Activated CD4-positive, alpha-beta T cell treated with anti-CD3 and anti-CD28 coated beads, Interleukin-2, amount 10 ng/mL, durations not matched to agents 7 days and 5 days (primary cell): ENCODE measurements around the gene OSTF1. TPM values are rescaled to one million over a fixed set of nuclear protein-coding genes. Genes with fewer than 3 reads are reported as not detected.

ENCODE experiments used
- CTCF ChIA-PET: fragments of 350-600 bp; sonication (Branson Sonifier 250); formaldehyde crosslinking; loops from one replicate; lab custom pipeline; 2021; ENCODE audit warnings: antibody characterized with exemption; lab: Charles Lee
- POLR2A ChIA-PET: fragments of 350-600 bp; sonication (Branson Sonifier 250); formaldehyde crosslinking; loops from one replicate; lab custom pipeline; 2021; ENCODE audit warnings: antibody characterized with exemption; lab: Charles Lee
- DNase-seq: peaks from one replicate; pipeline ENCODE4 v3.0.0-alpha.2; 2020
- H3K27ac Mint-ChIP-seq: one replicate; pipeline ENCODE4 v1.8.0; 2021; ENCODE audit warnings: mild to moderate bottlenecking, moderate library complexity, mixed read lengths
- H3K27me3 Mint-ChIP-seq: one replicate; pipeline ENCODE4 v1.8.0; 2021; ENCODE audit warnings: mixed read lengths
- H3K36me3 Mint-ChIP-seq: one replicate; pipeline ENCODE4 v1.8.0; 2021; ENCODE audit warnings: low read depth, mixed read lengths
- H3K4me1 Mint-ChIP-seq: one replicate; pipeline ENCODE4 v1.8.0; 2021; ENCODE audit warnings: mixed read lengths
- H3K4me3 Mint-ChIP-seq: one replicate; pipeline ENCODE4 v1.8.0; 2021; ENCODE audit warnings: mild to moderate bottlenecking, moderate library complexity, mixed read lengths
- H3K9me3 Mint-ChIP-seq: one replicate; pipeline ENCODE4 v1.8.0; 2021; ENCODE audit warnings: mixed read lengths
- total RNA-seq, 2 experiments: library from RNA; stranded (reverse); gene quantifications; one replicate each; pipeline ENCODE4 v1.2.3, GENCODE V29; 2021

Gene OSTF1, protein sequence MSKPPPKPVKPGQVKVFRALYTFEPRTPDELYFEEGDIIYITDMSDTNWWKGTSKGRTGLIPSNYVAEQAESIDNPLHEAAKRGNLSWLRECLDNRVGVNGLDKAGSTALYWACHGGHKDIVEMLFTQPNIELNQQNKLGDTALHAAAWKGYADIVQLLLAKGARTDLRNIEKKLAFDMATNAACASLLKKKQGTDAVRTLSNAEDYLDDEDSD
- 100 to 1,000 TPM; 117 to 139 TPM for total RNA-seq

DNA sequence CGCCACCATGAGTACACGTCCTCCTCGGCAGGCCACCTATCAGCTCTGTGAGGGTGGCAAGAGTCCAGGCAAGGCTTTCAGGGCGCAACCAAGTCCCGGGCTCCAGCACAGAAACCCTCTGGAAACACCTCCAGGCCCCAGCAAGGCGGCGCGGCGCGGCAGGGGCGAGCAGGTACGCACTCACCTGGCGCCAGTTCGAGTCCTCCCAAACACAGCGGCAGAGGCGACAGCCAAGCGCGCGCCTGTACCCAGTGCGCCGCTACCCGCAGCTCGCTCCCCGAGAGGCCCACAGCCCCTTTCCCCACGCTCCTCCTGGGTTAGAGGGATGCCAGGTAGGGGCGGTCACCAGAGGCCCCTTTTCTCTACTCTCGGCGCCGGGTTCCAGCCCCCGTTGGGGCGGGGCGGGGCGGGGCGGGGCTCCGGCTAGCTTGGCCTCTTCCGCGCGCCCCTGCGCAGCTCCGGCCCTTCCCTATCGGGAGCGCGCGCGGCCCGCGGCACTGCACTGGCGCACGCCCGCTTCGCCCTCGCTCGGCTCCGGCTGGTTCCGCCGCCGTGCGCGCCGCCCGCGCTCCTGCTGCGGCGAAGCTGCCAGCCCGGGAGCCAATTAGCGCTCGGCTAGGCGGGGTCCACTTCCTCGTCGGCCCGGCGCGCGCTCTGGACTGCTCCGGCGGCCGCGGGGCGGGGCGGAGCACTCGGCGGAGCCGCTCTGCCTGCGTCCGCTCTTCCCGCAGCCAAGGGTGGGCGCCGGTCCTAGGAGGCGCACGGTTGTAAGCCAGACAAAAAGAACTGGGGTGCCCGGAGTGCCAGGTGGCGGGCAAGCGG is at the start of gene OSTF1, which contains the start of gene NMRK1:
OSTF1 (plus strand) TSS at position 691 of the 822 bp plus-strand sequence. CDS start 179 bp downstream, outside the sequence.
NMRK1 (minus strand) TSS at position 332 of the 822 bp plus-strand sequence. CDS start 5,040 bp downstream, outside the sequence.
- ChIA-PET CTCF (interaction anchor here (0.6 to 1.4 kb wide), 7 partner anchors 10 to 1228 kb away, joined by 3 to 4 read pairs (median 3); no protein-coding TSS in a partner anchor), POLR2A (interaction anchor here (1.0 to 1.6 kb wide), 4 partner anchors 60 to 320 kb away, joined by 3 to 13 read pairs (median 8); partner anchors contain the start of gene CARNMT1)
- Mint-ChIP-seq H3K27me3 (no peaks in the 10 kb centered on the region), H3K36me3 (peaks cover 45% of the 10 kb centered on the region), H3K27ac (peak within 1 kb of the TSS; percentile 96), H3K4me3 (peak within 1 kb of the TSS; percentile 98), H3K9me3 (no peaks in the 10 kb centered on the region), H3K4me1 (peaks cover 63% of the 10 kb centered on the region)
- DNase-seq: peak; percentile 92

DNA sequence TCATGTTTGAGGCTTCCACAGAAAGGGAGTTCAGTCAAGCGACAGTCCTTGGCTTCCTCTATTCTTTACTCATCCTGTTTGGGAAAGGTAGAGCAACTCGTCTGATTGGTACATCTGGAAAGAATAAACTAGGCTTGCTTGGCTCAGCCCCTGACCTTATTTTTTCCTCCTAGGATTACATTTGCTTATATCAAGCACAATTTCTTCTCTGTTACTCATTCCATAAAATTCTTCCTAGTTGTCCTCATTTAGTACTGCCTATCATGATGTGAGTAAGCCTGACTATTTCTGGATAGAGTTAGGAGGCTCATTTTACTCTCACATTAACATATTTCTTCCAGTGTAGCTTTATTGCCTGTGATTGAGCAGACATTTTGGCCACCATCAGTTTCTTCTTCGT is 49.3 kb upstream of the OSTF1 start:
- Mint-ChIP-seq H3K9me3 (no peaks in the 10 kb centered on the region), H3K27me3 (peaks cover 2% of the 10 kb centered on the region), H3K4me1 (no peaks in the 10 kb centered on the region), H3K4me3 (no peak overlapping the region), H3K36me3 (no peaks in the 10 kb centered on the region), H3K27ac (no peak overlapping the region)
- ChIA-PET CTCF (interaction anchor here (1.2 kb wide), 1 partner anchor 27 kb away, joined by 3 read pairs; no protein-coding TSS in a partner anchor), POLR2A (no interaction called here)
- no peak for DNase-seq

DNA sequence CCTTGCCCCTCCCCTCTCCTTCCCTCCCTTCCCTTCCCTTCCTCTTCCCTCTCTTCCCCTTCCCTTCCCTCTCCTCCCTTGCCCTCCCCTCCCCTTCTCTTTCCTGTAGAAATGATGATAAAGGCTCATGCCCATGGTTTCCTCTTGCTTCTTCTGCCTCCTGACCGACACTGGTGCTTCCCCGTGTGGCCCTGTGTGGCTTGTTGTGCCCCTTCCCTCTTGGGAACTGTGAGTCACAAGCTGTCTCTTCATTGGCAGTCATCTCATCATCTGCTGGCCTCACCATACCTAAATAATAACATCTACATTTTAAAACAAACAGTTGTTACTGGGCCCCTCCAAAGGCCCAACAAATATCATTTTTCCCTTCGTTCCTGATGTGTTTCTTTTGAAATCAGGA is 48.5 kb upstream of the OSTF1 start:
- ChIA-PET POLR2A (interaction anchor here (0.7 kb wide), 1 partner anchor 11 kb away, joined by 3 read pairs; no protein-coding TSS in a partner anchor), CTCF (no interaction called here)
- no peak for DNase-seq
- Mint-ChIP-seq H3K4me1 (no peaks in the 10 kb centered on the region), H3K36me3 (no peaks in the 10 kb centered on the region), H3K9me3 (no peaks in the 10 kb centered on the region), H3K27me3 (peaks cover under 1% of the 10 kb centered on the region), H3K4me3 (no peak overlapping the region), H3K27ac (no peak overlapping the region)

- POLR2A ChIA-PET: no interaction called here
- H3K27ac Mint-ChIP-seq: no peak overlapping the region
These were observed 47.3 kb upstream of the OSTF1 start for GRCh38 chr9:75041041-75041440.

DNA sequence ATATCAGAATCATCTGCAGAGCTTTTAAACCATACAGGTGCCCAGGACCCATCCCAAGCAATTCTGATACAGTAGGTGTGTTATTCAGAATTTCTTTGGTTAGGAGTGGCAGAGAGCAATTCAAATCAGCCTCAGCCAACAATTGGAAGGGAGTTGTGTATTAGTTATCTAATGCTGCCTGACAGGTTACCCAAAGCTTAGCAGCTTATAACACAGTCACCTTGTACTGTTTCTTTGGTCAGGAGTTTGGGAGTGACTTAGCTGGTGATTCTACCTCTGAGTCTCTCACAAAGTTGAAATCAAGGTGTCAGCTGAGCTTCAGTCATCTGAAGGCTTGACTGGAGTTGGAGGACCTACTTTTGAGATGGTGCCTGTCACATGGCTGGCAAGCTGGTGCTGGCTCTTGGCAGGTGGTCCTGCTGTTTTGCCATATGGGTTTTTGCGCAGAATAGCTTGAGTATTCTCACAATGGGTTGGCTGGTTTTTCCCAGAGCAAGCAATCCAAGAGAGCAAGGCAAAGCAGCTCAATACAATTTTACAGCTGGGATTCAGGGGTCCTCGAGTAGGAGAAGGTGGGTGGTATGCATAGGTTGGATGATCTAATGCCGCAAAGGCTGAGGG is 41.5 kb upstream of the OSTF1 start:
- Mint-ChIP-seq H3K27me3 (peaks cover 14% of the 10 kb centered on the region), H3K4me3 (no peak overlapping the region), H3K9me3 (no peaks in the 10 kb centered on the region), H3K4me1 (no peaks in the 10 kb centered on the region), H3K27ac (no peak overlapping the region), H3K36me3 (no peaks in the 10 kb centered on the region)
- ChIA-PET CTCF (interaction anchor here (1.0 to 1.3 kb wide), 3 partner anchors 14 to 36 kb away, joined by 3 read pairs; no protein-coding TSS in a partner anchor), POLR2A (no interaction called here)
- DNase-seq: no peak

More at GRCh38 chr9:75041041-75041440, 47.3 kb upstream of the OSTF1 start:
- H3K4me1 Mint-ChIP-seq: no peaks in the 10 kb centered on the region
- CTCF ChIA-PET: no interaction called here
- H3K9me3 Mint-ChIP-seq: no peaks in the 10 kb centered on the region
- H3K36me3 Mint-ChIP-seq: no peaks in the 10 kb centered on the region
- no peak overlapping the region for H3K4me3 Mint-ChIP-seq
- DNase-seq: no peak
- peaks cover 8% of the 10 kb centered on the region for H3K27me3 Mint-ChIP-seq

GRCh38 chr9:75047506-75047905 is 40.8 kb upstream of the OSTF1 start:
- no peak overlapping the region for H3K27ac Mint-ChIP-seq
- no peak for DNase-seq
- H3K27me3 Mint-ChIP-seq: peaks cover 14% of the 10 kb centered on the region
- H3K9me3 Mint-ChIP-seq: no peaks in the 10 kb centered on the region
- H3K4me1 Mint-ChIP-seq: no peaks in the 10 kb centered on the region
- POLR2A ChIA-PET: no interaction called here
- CTCF ChIA-PET: interaction anchor here (1.0 to 1.3 kb wide), 3 partner anchors 14 to 36 kb away, joined by 3 read pairs; no protein-coding TSS in a partner anchor
- no peak overlapping the region for H3K4me3 Mint-ChIP-seq
- no peaks in the 10 kb centered on the region for H3K36me3 Mint-ChIP-seq

GRCh38 chr9:75051285-75051684 is 37.0 kb upstream of the OSTF1 start:
- Mint-ChIP-seq H3K4me1 (no peaks in the 10 kb centered on the region), H3K27ac (no peak overlapping the region), H3K4me3 (no peak overlapping the region), H3K36me3 (no peaks in the 10 kb centered on the region), H3K27me3 (peaks cover 4% of the 10 kb centered on the region), H3K9me3 (peaks cover 3% of the 10 kb centered on the region)
- DNase-seq: no peak
- CTCF ChIA-PET: interaction anchor here (1.3 kb wide), 1 partner anchor 13 kb away, joined by 4 read pairs; no protein-coding TSS in a partner anchor
- POLR2A ChIA-PET: no interaction called here

- no peak overlapping the region for H3K4me3 Mint-ChIP-seq
- peaks cover 3% of the 10 kb centered on the region for H3K9me3 Mint-ChIP-seq
- ChIA-PET POLR2A (interaction anchor here (0.6 kb wide), 1 partner anchor 1851 kb away, joined by 3 read pairs; no protein-coding TSS in a partner anchor), CTCF (interaction anchor here (2.3 kb wide), 1 partner anchor 11 kb away, joined by 8 read pairs; no protein-coding TSS in a partner anchor)
- H3K4me1 Mint-ChIP-seq: no peaks in the 10 kb centered on the region
- no peak for DNase-seq
- no peaks in the 10 kb centered on the region for H3K27me3 Mint-ChIP-seq
- no peaks in the 10 kb centered on the region for H3K36me3 Mint-ChIP-seq
- no peak overlapping the region for H3K27ac Mint-ChIP-seq
These were observed 34.4 kb upstream of the OSTF1 start for GRCh38 chr9:75053869-75054268.

- DNase-seq: no peak
- Mint-ChIP-seq H3K27me3 (no peaks in the 10 kb centered on the region), H3K4me3 (no peak overlapping the region), H3K4me1 (no peaks in the 10 kb centered on the region), H3K9me3 (peaks cover 7% of the 10 kb centered on the region), H3K27ac (no peak overlapping the region), H3K36me3 (peaks cover 4% of the 10 kb centered on the region)
- CTCF ChIA-PET: interaction anchor here (0.7 to 2.3 kb wide), 5 partner anchors 10 to 239 kb away, joined by 3 to 8 read pairs (median 5); no protein-coding TSS in a partner anchor
- POLR2A ChIA-PET: interaction anchor here (0.6 kb wide), 1 partner anchor 1851 kb away, joined by 3 read pairs; no protein-coding TSS in a partner anchor
These were observed 33.8 kb upstream of the OSTF1 start for GRCh38 chr9:75054368-75055001.

DNA sequence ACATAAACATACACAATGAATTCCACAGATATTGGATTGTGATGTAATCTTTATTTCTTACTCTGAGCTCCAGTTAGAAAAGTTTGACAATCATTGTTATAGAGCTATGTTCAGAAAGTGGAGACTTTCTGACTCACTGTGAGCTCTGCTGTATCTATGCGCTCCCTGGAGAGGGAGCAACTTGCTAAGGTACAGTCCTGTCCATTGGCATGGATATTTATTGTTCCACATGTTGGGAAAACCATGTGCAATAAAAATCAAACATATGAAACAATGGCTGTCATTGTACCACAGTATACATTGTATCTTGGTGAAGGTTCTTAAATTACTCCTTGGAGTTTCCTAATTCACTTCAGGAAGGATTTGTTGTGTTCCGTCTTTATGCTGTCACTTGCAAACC is 27.1 kb upstream of the OSTF1 start:
- Mint-ChIP-seq H3K4me3 (no peak overlapping the region), H3K9me3 (peaks cover 10% of the 10 kb centered on the region), H3K27ac (no peak overlapping the region), H3K27me3 (no peaks in the 10 kb centered on the region), H3K4me1 (no peaks in the 10 kb centered on the region), H3K36me3 (peaks cover 37% of the 10 kb centered on the region)
- POLR2A ChIA-PET: no interaction called here
- no peak for DNase-seq
- CTCF ChIA-PET: no interaction called here

- no peaks in the 10 kb centered on the region for H3K27me3 Mint-ChIP-seq
- H3K4me1 Mint-ChIP-seq: peaks cover 7% of the 10 kb centered on the region
- peaks cover 61% of the 10 kb centered on the region for H3K36me3 Mint-ChIP-seq
- H3K9me3 Mint-ChIP-seq: peaks cover 10% of the 10 kb centered on the region
- H3K4me3 Mint-ChIP-seq: no peak overlapping the region
- ChIA-PET POLR2A (interaction anchor here (0.9 kb wide), 1 partner anchor 68 kb away, joined by 3 read pairs; no protein-coding TSS in a partner anchor), CTCF (interaction anchor here (1.1 to 1.7 kb wide), 4 partner anchors 9 to 36 kb away, joined by 3 to 8 read pairs (median 4); partner anchors contain the start of gene CARNMT1)
- DNase-seq: no peak
- no peak overlapping the region for H3K27ac Mint-ChIP-seq
These were observed 24.6 kb upstream of the OSTF1 start for GRCh38 chr9:75063556-75064305.
